HL-60 (cell line): ENCODE results near the gene RNF220. TPM values are rescaled to one million over a fixed set of nuclear protein-coding genes. Genes with fewer than 3 reads are reported as not detected.

Experiments
- DNase-seq, 2 experiments: peaks; one replicate each; pipeline ENCODE4 v3.0.0-alpha.2; 2010 to 2020; ENCODE audit warnings: low read depth in 1 of 2, low spot score in 1 of 2
- H3K27ac ChIP-seq: fragments of 250-450 bp; sonication (Bioruptor Pico); replicated peaks from 2 replicates; pipeline ENCODE4 v1.5.1; 2020; ENCODE audit warnings: mild to moderate bottlenecking, moderate library complexity
- H3K27me3 ChIP-seq: fragments of 250-450 bp; sonication (Bioruptor Pico); 2 replicates; pipeline ENCODE4 v1.5.1; 2021; ENCODE audit warnings: mild to moderate bottlenecking, moderate library complexity; ENCODE audit not compliant: insufficient read depth, poor library complexity, severe bottlenecking
- H3K4me3 ChIP-seq: replicated peaks from 2 replicates; pipeline ENCODE4 v1.5.1; 2011; ENCODE audit warnings: mild to moderate bottlenecking, control low read depth, low read length; ENCODE audit not compliant: insufficient read depth
- CTCF ChIP-seq: IDR thresholded peaks from one replicate; pipeline ENCODE4 v1.5.1; 2011; ENCODE audit warnings: low read length, control low read depth, inconsistent platforms; ENCODE audit not compliant: insufficient read depth
- GABPA ChIP-seq: IDR thresholded peaks from 2 replicates; pipeline ENCODE4 v1.6.1; 2012; ENCODE audit warnings: low read depth
- POLR2AphosphoS5 ChIP-seq: IDR thresholded peaks from 2 replicates; pipeline ENCODE4 v1.6.1; 2012; ENCODE audit warnings: low read depth
- REST ChIP-seq: IDR thresholded peaks from 2 replicates; pipeline ENCODE4 v1.6.1; 2012; ENCODE audit warnings: low read depth; ENCODE audit not compliant: insufficient replicate concordance
- SPI1 ChIP-seq: IDR thresholded peaks from 2 replicates; pipeline ENCODE4 v1.6.1; 2012; ENCODE audit warnings: low read depth, mild to moderate bottlenecking, borderline replicate concordance
- microRNA-seq: library from miRNA; unstranded; fragments of <30 nt; microRNA quantifications from one replicate; pipeline ENCODE4, GENCODE V29; 2018

RNF220 gene

GRCh38 chr1:44701141-44701573 is 296.1 kb downstream of the RNF220 start:
- no peak for DNase-seq
- no peaks in the 10 kb centered on the region for H3K27me3 ChIP-seq
- TF ChIP-seq GABPA: no peak
- TF ChIP-seq CTCF: no peak
- TF ChIP-seq SPI1: no peak
- TF ChIP-seq POLR2AphosphoS5: no peak
- TF ChIP-seq REST: no peak
- H3K27ac ChIP-seq: no peak overlapping the region
- no peak overlapping the region for H3K4me3 ChIP-seq

Small RNAs within 50 kb of the gene (microRNA-seq; reads per million reads assigned to microRNA genes)
- not detected for gene MIR5584
